HCT116 (cell line): ENCODE measurements around the gene DAAM1. TPM values are rescaled to one million over a fixed set of nuclear protein-coding genes. Genes with fewer than 3 reads are reported as not detected.

Source experiments
- ATAC-seq: fragments of 200-7000 bp; cut with Tn5 transposase; 2 replicates; pipeline ENCODE4 v1.9.1; 2020; ENCODE audit warnings: mild to moderate bottlenecking, moderate library complexity
- BruUV-seq: library from RNA; stranded (reverse); fragments of 400-500 nt; replicated peaks from 2 replicates; lab custom pipeline; 2021; lab: Mats Ljungman, UMichigan
- CTCF ChIA-PET: fragments of 300-600 bp; sonication (Branson Sonifier 250); formaldehyde crosslinking; loops from one replicate; lab custom pipeline; 2021; ENCODE audit warnings: antibody characterized with exemption; lab: Charles Lee
- POLR2A ChIA-PET: fragments of 300-600, 350-600 bp; sonication (Branson Sonifier 250); formaldehyde crosslinking; loops from one replicate; lab custom pipeline; 2021; ENCODE audit warnings: antibody characterized with exemption; lab: Charles Lee
- RAD21 ChIA-PET, 2 experiments: fragments of 300-600 bp; sonication (Branson Sonifier 250); formaldehyde crosslinking; loops; one replicate each; lab custom pipeline; 2023; ENCODE audit warnings: low total read pairs in 2 of 2; ENCODE audit not compliant: uncharacterized antibody in 2 of 2, unreplicated experiment in 2 of 2, low non-redundant PET in 1 of 2; lab: Charles Lee
- DNase-seq: peaks from one replicate; pipeline ENCODE4 v3.0.0-alpha.2; 2010; ENCODE audit warnings: low read depth, low spot score
- H2AFZ ChIP-seq: fragments of 200-600 bp; shearing (Covaris generic), sonication (generic); 2 replicates; pipeline ENCODE4 v1.6.1; 2017; ENCODE audit warnings: low read depth, mixed run types, mixed read lengths, antibody characterized with exemption, low read length; ENCODE audit not compliant: poor library complexity, severe bottlenecking
- H3K27ac ChIP-seq: 2 replicates; pipeline ENCODE4 v1.5.1; 2012; ENCODE audit warnings: low read depth, low read length
- H3K27me3 ChIP-seq: fragments of 200-600 bp; sonication (generic); 2 replicates; pipeline ENCODE4 v1.6.1; 2016; ENCODE audit warnings: mixed run types, low read length, mixed read lengths; ENCODE audit not compliant: insufficient read depth
- H3K36me3 ChIP-seq, 2 experiments: fragments of 200-500 bp in 1 of 2; fragments of 200-600 bp in 1 of 2; sonication (Bioruptor generic) in 1 of 2; sonication (generic) in 1 of 2; 2 replicates each; pipeline versions ENCODE4 v1.5.1 to v1.6.1; 2014 to 2016; ENCODE audit warnings: low read length in 2 of 2, inconsistent platforms in 1 of 2, mixed read lengths in 1 of 2, mixed run types in 1 of 2; ENCODE audit not compliant: insufficient read depth in 2 of 2, control insufficient read depth in 1 of 2
- H3K4me1 ChIP-seq, 2 experiments: fragments of 200-600 bp in 1 of 2; sonication (generic) in 1 of 2; 2 replicates each; pipeline versions ENCODE4 v1.5.1 to v1.6.1; 2012 to 2017; ENCODE audit warnings: low read length in 2 of 2, inconsistent platforms in 1 of 2, mild to moderate bottlenecking in 1 of 2, mixed read lengths in 1 of 2, mixed run types in 1 of 2, moderate library complexity in 1 of 2; ENCODE audit not compliant: insufficient read depth in 2 of 2, control insufficient read depth in 1 of 2
- H3K4me2 ChIP-seq: fragments of 200-600 bp; sonication (generic); 2 replicates; pipeline ENCODE4 v1.6.1; 2017; ENCODE audit warnings: mixed run types, low read length, mixed read lengths
- H3K4me3 ChIP-seq, 2 experiments: fragments of 200-600 bp in 1 of 2; sonication (generic) in 1 of 2; replicated peaks in 1 of 2; 2 replicates each; pipeline ENCODE4 v1.5.1; 2011 to 2016; ENCODE audit warnings: low read length in 2 of 2, control low read depth in 1 of 2, low read depth in 1 of 2, mild to moderate bottlenecking in 1 of 2, mixed read lengths in 1 of 2, mixed run types in 1 of 2
- H3K79me2 ChIP-seq: fragments of 200-600 bp; sonication (generic); 2 replicates; pipeline ENCODE4 v1.6.1; 2017; ENCODE audit warnings: mild to moderate bottlenecking, mixed run types, low read length, moderate library complexity, mixed read lengths; ENCODE audit not compliant: insufficient read depth
- H3K9ac ChIP-seq: fragments of 200-600 bp; sonication (generic); 2 replicates; pipeline ENCODE4 v1.6.1; 2016; ENCODE audit warnings: low read length, mixed read lengths
- H3K9me2 ChIP-seq: fragments of 200-600 bp; sonication (generic), shearing (Covaris generic); 2 replicates; pipeline ENCODE4 v1.6.1; 2017; ENCODE audit warnings: mixed run types, mild to moderate bottlenecking, moderate library complexity; ENCODE audit not compliant: insufficient read depth
- H3K9me3 ChIP-seq, 2 experiments: fragments of 200-500 bp in 1 of 2; fragments of 200-600 bp in 1 of 2; sonication (Bioruptor generic) in 1 of 2; sonication (generic) in 1 of 2; 2 replicates each; pipeline ENCODE4 v1.6.1; 2014 to 2017; ENCODE audit warnings: low read length in 2 of 2, mixed read lengths in 2 of 2, inconsistent platforms in 1 of 2, low read depth in 1 of 2, mild to moderate bottlenecking in 1 of 2, mixed run types in 1 of 2, moderate library complexity in 1 of 2; ENCODE audit not compliant: control insufficient read depth in 1 of 2, insufficient read depth in 1 of 2
- H4K20me1 ChIP-seq: fragments of 200-600 bp; sonication (generic), shearing (Covaris generic); 2 replicates; pipeline ENCODE4 v1.6.1; 2017; ENCODE audit warnings: mixed run types, mild to moderate bottlenecking, moderate library complexity; ENCODE audit not compliant: insufficient read depth
- EGR1 ChIP-seq: IDR thresholded peaks from 2 replicates; pipeline ENCODE4 v1.6.1; 2012; ENCODE audit warnings: low read depth
- EZH2phosphoT487 ChIP-seq: fragments of 200-600 bp; IDR thresholded peaks from 2 replicates; pipeline ENCODE4 v1.6.1; 2018; ENCODE audit warnings: antibody characterized with exemption, borderline replicate concordance
- MAX ChIP-seq: IDR thresholded peaks from 2 replicates; pipeline ENCODE4 v1.6.1; 2012
- POLR2AphosphoS5 ChIP-seq: IDR thresholded peaks from 2 replicates; pipeline ENCODE4 v1.6.1; 2011; ENCODE audit warnings: mild to moderate bottlenecking, low read depth, low read length, moderate library complexity
- SIN3A ChIP-seq: IDR thresholded peaks from 2 replicates; pipeline ENCODE4 v1.6.1; 2012; ENCODE audit warnings: low read depth
- SRF ChIP-seq: IDR thresholded peaks from 2 replicates; pipeline ENCODE4 v1.6.1; 2012; ENCODE audit warnings: low read depth
- YY1 ChIP-seq: IDR thresholded peaks from 2 replicates; pipeline ENCODE4 v1.6.1; 2011; ENCODE audit warnings: low read length, low read depth, moderate library complexity, mild to moderate bottlenecking; ENCODE audit not compliant: insufficient replicate concordance; ENCODE audit errors: extremely low read depth
- ZBTB33 ChIP-seq: IDR thresholded peaks from 2 replicates; pipeline ENCODE4 v1.6.1; 2011; ENCODE audit warnings: mild to moderate bottlenecking, low read length, moderate library complexity; ENCODE audit not compliant: insufficient replicate concordance; ENCODE audit errors: extremely low read depth
- intact Hi-C: fragments of 100-400 bp; cut with micrococcal nuclease; formaldehyde crosslinking; loops from 2 replicates; pipeline ENCODE4 v1.10.0; 2022
- total RNA-seq: library from RNA; stranded (reverse); gene quantifications from one replicate; pipeline ENCODE4 v1.2.1, GENCODE V29; 2021; ENCODE audit not compliant: unreplicated experiment

The DAAM1 gene
- total RNA-seq, 1 experiment from 2014 or later = 10.7 TPM

- Histone ChIP-seq H3K27ac (no peak overlapping the region), H3K4me3 (no peak overlapping the region), H3K9me3 (no peaks in the 10 kb centered on the region), H3K4me2 (no peak overlapping the region), H3K79me2 (no peaks in the 10 kb centered on the region), H3K27me3 (no peaks in the 10 kb centered on the region), H3K36me3 (no peaks in the 10 kb centered on the region), H2AFZ (no peak overlapping the region), H4K20me1 (no peaks in the 10 kb centered on the region), H3K9me2 (no peaks in the 10 kb centered on the region), H3K9ac (no peak overlapping the region), H3K4me1 (no peaks in the 10 kb centered on the region)
- no TSS peak for BruUV-seq
- RAD21 ChIA-PET = no interaction called here
- TF ChIP-seq SIN3A = no peak
- intact Hi-C loops = no loop called here
- ATAC-seq (no peak), DNase-seq (no peak)
- POLR2A ChIA-PET = no interaction called here
- CTCF ChIA-PET = no interaction called here
Measured at GRCh38 chr14:59406454-59407245, 218.2 kb downstream of the DAAM1 start.

GRCh38 chr14:59407246-59408010 is 219.0 kb downstream of the DAAM1 start:
- Histone ChIP-seq H3K4me3 (no peak overlapping the region), H3K79me2 (no peaks in the 10 kb centered on the region), H4K20me1 (no peaks in the 10 kb centered on the region), H3K4me2 (no peak overlapping the region), H3K9me2 (no peaks in the 10 kb centered on the region), H3K9ac (no peak overlapping the region), H3K4me1 (no peaks in the 10 kb centered on the region), H3K36me3 (no peaks in the 10 kb centered on the region), H3K27ac (no peak overlapping the region), H2AFZ (no peak overlapping the region), H3K27me3 (no peaks in the 10 kb centered on the region), H3K9me3 (no peaks in the 10 kb centered on the region)
- ChIA-PET CTCF (no interaction called here), RAD21 (no interaction called here), POLR2A (no interaction called here)
- DNase-seq = no peak
- TF ChIP-seq MAX (no peak), YY1 (no peak), EGR1 (no peak), POLR2AphosphoS5 (no peak), ZBTB33 (no peak), SRF (no peak), EZH2phosphoT487 (no peak)
- no peak for ATAC-seq
- intact Hi-C loops = no loop called here
- no TSS peak for BruUV-seq
